Measurements from ENCODE around the gene CCDC188. TPM values are rescaled to one million over a fixed set of nuclear protein-coding genes. Genes with fewer than 3 reads are reported as not detected.

Gene CCDC188
- total RNA-seq, 4 donors from 2014 or later = 0.28 to 1.8 (median 0.56) TPM; not detected in 1

GRCh38 chr22:20179455-20180244 lies 28.8 kb upstream of the CCDC188 start:
- TF ChIP-seq, protein P1, sequence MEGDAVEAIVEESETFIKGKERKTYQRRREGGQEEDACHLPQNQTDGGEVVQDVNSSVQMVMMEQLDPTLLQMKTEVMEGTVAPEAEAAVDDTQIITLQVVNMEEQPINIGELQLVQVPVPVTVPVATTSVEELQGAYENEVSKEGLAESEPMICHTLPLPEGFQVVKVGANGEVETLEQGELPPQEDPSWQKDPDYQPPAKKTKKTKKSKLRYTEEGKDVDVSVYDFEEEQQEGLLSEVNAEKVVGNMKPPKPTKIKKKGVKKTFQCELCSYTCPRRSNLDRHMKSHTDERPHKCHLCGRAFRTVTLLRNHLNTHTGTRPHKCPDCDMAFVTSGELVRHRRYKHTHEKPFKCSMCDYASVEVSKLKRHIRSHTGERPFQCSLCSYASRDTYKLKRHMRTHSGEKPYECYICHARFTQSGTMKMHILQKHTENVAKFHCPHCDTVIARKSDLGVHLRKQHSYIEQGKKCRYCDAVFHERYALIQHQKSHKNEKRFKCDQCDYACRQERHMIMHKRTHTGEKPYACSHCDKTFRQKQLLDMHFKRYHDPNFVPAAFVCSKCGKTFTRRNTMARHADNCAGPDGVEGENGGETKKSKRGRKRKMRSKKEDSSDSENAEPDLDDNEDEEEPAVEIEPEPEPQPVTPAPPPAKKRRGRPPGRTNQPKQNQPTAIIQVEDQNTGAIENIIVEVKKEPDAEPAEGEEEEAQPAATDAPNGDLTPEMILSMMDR (IDR thresholded peaks at IDR 0.05) = no peak
- ATAC-seq (ENCODE audit: low FRiP score) (no peak), DNase-seq (ENCODE audit: low spot score) (no peak)

DNA sequence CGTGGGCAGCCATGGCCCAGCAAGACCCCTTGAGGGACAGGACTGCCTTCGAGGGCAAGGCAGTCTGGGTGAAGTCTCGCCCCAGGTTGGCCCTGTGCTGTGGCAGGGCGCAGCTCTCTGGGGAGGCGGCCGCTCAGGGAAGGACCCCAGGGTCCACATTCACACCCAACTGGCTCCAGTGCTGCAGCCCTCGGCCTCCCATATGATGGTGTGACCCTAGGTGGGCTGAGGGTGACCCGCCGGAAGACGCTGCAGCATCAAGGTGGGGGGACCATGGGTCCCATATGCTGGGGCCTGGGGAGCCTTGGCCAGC lies 28.0 kb upstream of the CCDC188 start:
- TF ChIP-seq, protein P1 (IDR thresholded peaks at IDR 0.05) = no peak

DNA sequence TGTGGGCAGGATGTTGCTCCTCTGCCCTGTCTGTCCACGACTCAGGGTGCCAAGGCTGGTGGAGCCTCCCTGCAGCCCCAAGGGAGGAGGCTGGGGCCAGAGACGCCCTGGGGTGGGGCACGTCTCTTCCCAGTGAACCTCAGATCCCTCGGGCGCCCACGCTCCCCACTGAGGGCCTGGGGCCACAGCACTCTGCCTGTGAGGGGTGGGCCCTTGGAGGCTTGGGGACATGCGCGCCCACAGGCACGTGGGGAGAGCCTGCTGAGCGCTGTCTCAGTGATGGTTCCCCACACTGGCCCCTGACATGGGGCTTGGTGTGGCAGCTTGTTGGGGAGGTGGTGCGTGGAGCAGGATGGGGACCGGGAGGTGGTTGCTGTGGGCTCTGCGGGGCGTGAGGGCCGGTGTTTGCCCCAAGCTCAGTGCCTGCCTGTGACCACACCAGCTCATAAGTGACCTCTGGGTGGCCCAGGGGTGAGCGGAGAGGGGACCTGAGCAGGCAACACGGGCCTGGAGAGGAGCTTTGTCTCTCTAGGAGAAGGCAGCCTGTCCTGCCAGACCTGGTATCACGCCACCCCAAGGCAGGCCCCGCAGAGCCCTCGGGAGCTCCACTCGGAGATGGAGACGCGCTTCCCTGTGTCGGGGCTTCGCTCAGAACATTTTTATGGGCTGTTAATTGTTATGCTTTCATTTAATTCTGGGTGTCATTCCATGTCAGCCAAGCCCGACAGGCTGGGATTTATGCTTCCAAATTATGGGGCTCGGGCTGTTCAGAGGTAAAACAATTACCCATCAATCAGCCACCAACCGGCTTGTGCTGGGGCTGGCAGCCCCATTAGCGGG lies 27.4 kb upstream of the CCDC188 start:
- ATAC-seq (ENCODE audit: low FRiP score) = no peak
- TF ChIP-seq, protein P1 (IDR thresholded peaks at IDR 0.05) = no peak
- no peak for DNase-seq (ENCODE audit: low spot score)

More for the DNA sequence above, 28.0 kb upstream of the CCDC188 start:
- no peak for DNase-seq (ENCODE audit: low spot score)
- no peak for ATAC-seq (ENCODE audit: low FRiP score)

- TF ChIP-seq, protein P1 (IDR thresholded peaks at IDR 0.05) = no peak
- no peak for DNase-seq (ENCODE audit: low spot score)
- no peak for ATAC-seq (ENCODE audit: low FRiP score)
Measured at GRCh38 chr22:20177217-20177911, 26.5 kb upstream of the CCDC188 start.

DNA sequence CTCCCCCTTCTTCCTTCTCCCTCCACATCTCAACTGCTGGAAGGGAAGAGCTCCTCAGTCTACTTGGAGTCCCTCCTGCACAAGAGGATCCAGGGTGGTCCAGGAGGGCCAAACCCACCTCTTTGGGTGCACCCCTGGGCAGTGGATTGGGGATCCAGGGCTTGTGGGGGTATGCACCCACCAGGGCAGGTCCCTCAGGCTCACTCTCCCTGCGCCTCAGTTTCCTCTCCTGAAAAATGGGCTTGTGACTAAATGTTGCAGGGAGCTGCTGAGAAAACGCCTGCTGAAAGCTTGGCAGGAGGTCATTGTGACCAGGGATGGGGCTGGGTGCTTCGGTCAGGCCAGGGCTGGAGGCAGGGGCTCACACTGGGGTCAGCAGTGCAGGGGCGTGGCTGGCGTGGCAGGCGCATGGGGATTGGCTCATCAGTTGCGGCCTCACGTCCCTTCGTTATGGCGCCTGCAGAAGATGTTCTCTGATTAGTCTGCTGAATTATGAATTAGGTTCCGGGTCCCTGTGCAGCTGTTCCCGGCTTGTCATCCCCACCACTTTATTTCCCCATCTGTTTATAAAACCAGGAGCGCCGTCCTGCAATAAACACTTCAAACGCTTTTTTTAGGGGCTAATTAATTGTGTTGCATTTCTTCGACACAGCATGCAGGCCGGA lies 25.7 kb upstream of the CCDC188 start:
- TF ChIP-seq, protein P1 (IDR thresholded peaks at IDR 0.05) = no peak
- DNase-seq (ENCODE audit: low spot score) (no peak), ATAC-seq (ENCODE audit: low FRiP score) (no peak)

DNA sequence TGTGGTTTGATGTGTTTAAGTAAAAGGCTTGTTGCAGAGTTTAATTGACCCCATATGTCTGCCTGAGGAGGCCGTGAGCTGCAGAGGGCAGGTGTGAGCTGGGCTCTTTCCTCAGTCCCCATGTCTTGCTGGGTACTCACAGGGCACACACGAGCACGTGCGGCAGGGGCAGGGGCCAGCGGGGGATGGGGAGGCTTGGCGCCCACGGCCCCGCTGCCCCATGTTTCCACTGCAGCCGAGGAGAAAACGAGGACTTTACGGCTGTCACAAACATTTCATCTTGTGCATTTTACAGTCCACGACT lies 24.7 kb upstream of the CCDC188 start:
- TF ChIP-seq, protein P1 (IDR thresholded peaks at IDR 0.05) = no peak
- ATAC-seq (ENCODE audit: low FRiP score) (no peak), DNase-seq (ENCODE audit: low spot score) (no peak)

Data from omental fat pad (tissue), 4 donors.